K562 (cell line): ENCODE measurements around the gene LATS2. TPM values are rescaled to one million over a fixed set of nuclear protein-coding genes. Genes with fewer than 3 reads are reported as not detected.

Experiments used
- ATAC-seq: fragments of 200-7000 bp; cut with Tn5 transposase; 3 replicates; pipeline ENCODE4 v1.9.1; 2020; ENCODE audit warnings: moderate library complexity
- BruUV-seq: library from RNA; stranded (reverse); fragments of 400-500 nt; replicated peaks from 2 replicates; lab custom pipeline; 2021; lab: Mats Ljungman, UMichigan
- CTCF ChIA-PET: fragments of 300-600 bp; formaldehyde crosslinking; extraction: SDS; loops from one replicate; lab custom pipeline; 2021; ENCODE audit warnings: low intra/inter-chr PET ratio; lab: Yijun Ruan, JAX
- POLR2A ChIA-PET: fragments of 300-600, 350-650 bp; sonication (Branson Sonifier 250); formaldehyde crosslinking; extraction: SDS; loops from one replicate; lab custom pipeline; 2021; ENCODE audit warnings: antibody characterized with exemption, inconsistent platforms; lab: Yijun Ruan, JAX
- DNase-seq, 4 experiments: peaks; one replicate each; pipeline versions ENCODE4 v3.0.0 to v3.0.0-alpha.2; 2011 to 2018; ENCODE audit warnings: low spot score in 3 of 4, mixed read lengths in 3 of 4; ENCODE audit errors: extremely low read depth in 1 of 4
- FAIRE-seq: peaks from 2 replicates; lab custom pipeline; 2011; peaks lifted over from hg19 to GRCh38; lab: Jason Lieb, UNC
- H2AFZ ChIP-seq: 2 replicates; pipeline ENCODE4 v1.6.0; 2011; ENCODE audit warnings: low read depth, low read length, control low read depth, inconsistent platforms
- H3K27ac ChIP-seq: fragments of 200-600 bp; 3 replicates; pipeline ENCODE4 v1.8.0; 2011; ENCODE audit warnings: low read depth, mild to moderate bottlenecking, control low read depth, inconsistent platforms, low read length, moderate library complexity, mixed read lengths; ENCODE audit errors: extremely low read depth
- H3K27me3 ChIP-seq, 2 experiments: fragments of 300-600 bp in 1 of 2; 2 replicates in 1 of 2; 3 replicates in 1 of 2; pipeline versions ENCODE4 v1.6.0 to v1.8.0; 2011; ENCODE audit warnings: inconsistent platforms in 2 of 2, low read length in 2 of 2, mild to moderate bottlenecking in 1 of 2, mixed read lengths in 1 of 2, moderate library complexity in 1 of 2; ENCODE audit not compliant: control insufficient read depth in 2 of 2, insufficient read depth in 2 of 2
- H3K36me3 ChIP-seq: fragments of 300-600 bp; 3 replicates; pipeline ENCODE4 v1.8.0; 2011; ENCODE audit warnings: mild to moderate bottlenecking, low read length, inconsistent platforms; ENCODE audit not compliant: control insufficient read depth, insufficient read depth
- H3K4me1 ChIP-seq, 2 experiments: fragments of 200-600 bp in 1 of 2; replicated peaks in 1 of 2; 2 replicates in 1 of 2; 3 replicates in 1 of 2; pipeline versions ENCODE4 v1.5.1 to v1.8.0; 2011; ENCODE audit warnings: inconsistent platforms in 2 of 2, low read length in 2 of 2, mild to moderate bottlenecking in 1 of 2, mixed read lengths in 1 of 2, moderate library complexity in 1 of 2; ENCODE audit not compliant: control insufficient read depth in 2 of 2, insufficient read depth in 2 of 2
- H3K4me2 ChIP-seq: 2 replicates; pipeline ENCODE4 v1.6.1; 2011; ENCODE audit warnings: low read length, control low read depth, inconsistent platforms, mixed read lengths; ENCODE audit not compliant: insufficient read depth
- H3K4me3 ChIP-seq: fragments of 200-600 bp; sonication (generic), shearing (Covaris generic); 2 replicates; pipeline ENCODE4 v1.5.1; 2016; ENCODE audit warnings: control low read depth, inconsistent platforms
- H3K79me2 ChIP-seq: fragments of 200-600 bp; 3 replicates; pipeline ENCODE4 v1.8.0; 2011; ENCODE audit warnings: low read length, inconsistent platforms; ENCODE audit not compliant: control insufficient read depth, insufficient read depth
- H3K9ac ChIP-seq, 2 experiments: 2 replicates each; pipeline versions ENCODE4 v1.6.0 to v1.6.1; 2011; ENCODE audit warnings: low read depth in 2 of 2, low read length in 2 of 2, control low read depth in 1 of 2, inconsistent platforms in 1 of 2, mild to moderate bottlenecking in 1 of 2, mixed read lengths in 1 of 2; ENCODE audit not compliant: insufficient read depth in 1 of 2
- H3K9me1 ChIP-seq: one replicate; pipeline ENCODE4 v1.6.0; 2011; ENCODE audit warnings: inconsistent platforms, mild to moderate bottlenecking, low read length, moderate library complexity; ENCODE audit not compliant: control insufficient read depth, insufficient read depth
- H3K9me3 ChIP-seq: replicated peaks from 2 replicates; pipeline ENCODE4 v1.5.1; 2011; ENCODE audit warnings: low read depth, low read length, inconsistent platforms; ENCODE audit not compliant: control insufficient read depth, insufficient read depth
- H4K20me1 ChIP-seq: replicated peaks from 2 replicates; pipeline ENCODE4 v1.6.1; 2011; ENCODE audit warnings: low read length, inconsistent platforms, mixed read lengths; ENCODE audit not compliant: control insufficient read depth, insufficient read depth
- CREB5 ChIP-seq: fragments of 250-450 bp; sonication (Bioruptor Pico); IDR thresholded peaks from 2 replicates; pipeline ENCODE4 v1.5.0; 2020; ENCODE audit warnings: mild to moderate bottlenecking
- CSDE1 ChIP-seq, 2 experiments: fragments of 450-650 bp; IDR thresholded peaks; 2 replicates each; pipeline ENCODE4 v1.6.1; 2016; ENCODE audit warnings: mild to moderate bottlenecking in 1 of 2
- ELK3 ChIP-seq: fragments of 450-650 bp; formaldehyde crosslinking; IDR thresholded peaks from 2 replicates; pipeline ENCODE4 v1.4.0; 2020; ENCODE audit warnings: mild to moderate bottlenecking
- GABPB2 ChIP-seq: fragments of 250-450 bp; sonication (Bioruptor Pico); conservative IDR thresholded peaks from 2 replicates; pipeline ENCODE4 v1.5.1; 2021; ENCODE audit warnings: mild to moderate bottlenecking
- HBP1 ChIP-seq: fragments of 450-650 bp; formaldehyde crosslinking; IDR thresholded peaks from 2 replicates; pipeline ENCODE4 v1.4.0; 2022; ENCODE audit warnings: missing genetic modification characterization
- L3MBTL2 ChIP-seq: fragments of 450-650 bp; IDR thresholded peaks from 2 replicates; pipeline ENCODE4 v1.6.1; 2016; ENCODE audit warnings: mild to moderate bottlenecking, moderate library complexity
- MBD2 ChIP-seq: sonication (generic); IDR thresholded peaks from 2 replicates; pipeline ENCODE4 v1.6.1; 2016; ENCODE audit warnings: low read depth, borderline replicate concordance
- MYC ChIP-seq, 2 experiments: fragments of 250-450 bp in 1 of 2; sonication (Bioruptor Pico) in 1 of 2; IDR thresholded peaks; 2 replicates each; pipeline versions ENCODE4 v1.5.1 to v1.6.1; 2012 to 2021; ENCODE audit warnings: low read depth in 2 of 2, borderline replicate concordance in 1 of 2, improper control_type of control experiment in 1 of 2, low read length in 1 of 2, mild to moderate bottlenecking in 1 of 2, moderate library complexity in 1 of 2
- NFXL1 ChIP-seq: fragments of 450-650 bp; formaldehyde crosslinking; IDR thresholded peaks from 2 replicates; pipeline ENCODE4 v1.4.0; 2021; ENCODE audit warnings: mild to moderate bottlenecking
- NR0B1 ChIP-seq: fragments of 450-650 bp; IDR thresholded peaks from one replicate; pipeline ENCODE4 v1.6.1; 2018; ENCODE audit warnings: mild to moderate bottlenecking, moderate library complexity; ENCODE audit not compliant: partially characterized antibody
- RNF2 ChIP-seq: sonication (generic); IDR thresholded peaks from 2 replicates; pipeline ENCODE4 v1.6.1; 2016
- SNRNP70 ChIP-seq: fragments of 200-400 bp; formaldehyde crosslinking; optimal IDR thresholded peaks from 2 replicates; pipeline ENCODE3; 2017; ENCODE audit warnings: low read depth, low read length
- THAP12 ChIP-seq: fragments of 250-450 bp; sonication (Bioruptor Pico); IDR thresholded peaks from 2 replicates; pipeline ENCODE4 v1.9.0; 2021; ENCODE audit warnings: mild to moderate bottlenecking, inconsistent platforms
- YY1 ChIP-seq, 3 experiments: IDR thresholded peaks; 2 replicates each; pipeline ENCODE4 v1.6.1; 2011; ENCODE audit warnings: low read length in 2 of 3, mild to moderate bottlenecking in 2 of 3, moderate library complexity in 2 of 3, borderline replicate concordance in 1 of 3, control low read depth in 1 of 3, low read depth in 1 of 3; ENCODE audit not compliant: insufficient read depth in 3 of 3, insufficient replicate concordance in 2 of 3, control insufficient read depth in 1 of 3, insufficient read length in 1 of 3; ENCODE audit errors: extremely low read depth in 1 of 3
- ZFP36 ChIP-seq: fragments of 150-350 bp; IDR thresholded peaks from 2 replicates; pipeline ENCODE4 v1.6.1; 2018; ENCODE audit warnings: low read length, low read depth; ENCODE audit not compliant: partially characterized antibody
- WGBS: fragments of 100-300 bp; shearing (Covaris generic); methylation state at CpG from one replicate; pipeline ENCODE4 v1.1.6; 2016; ENCODE audit warnings: low coverage, mixed read lengths; ENCODE audit not compliant: insufficient coverage; ENCODE audit errors: missing lambda C conversion rate; 5-methylcytosine and 5-hydroxymethylcytosine counted together
- in situ Hi-C: fragments of 300-500 bp; cut with MboI; formaldehyde crosslinking; loops from 4 replicates; pipeline ENCODE4 v1.15.0; 2018; ENCODE audit warnings: inconsistent platforms, mixed read lengths
- intact Hi-C: fragments of 100-400 bp; cut with micrococcal nuclease; formaldehyde crosslinking; loops from 2 replicates; pipeline ENCODE4 v1.14.2; 2022
- polyA plus RNA-seq, 8 experiments: library from polyadenylated mRNA; depleted of rRNA in 4 of 8; stranded (reverse) in 5 of 8; unstranded in 3 of 8; fragments of >200 nt; fragmentation: Nextera tagmentation in 2 of 8; fragmentation: Illumina TruSeq in 1 of 8; extraction: Ambion mirVana in 2 of 8; extraction: Trizol in 1 of 8; gene quantifications; 2 replicates each; pipeline versions ENCODE4 v1.2.1 to v1.2.3, GENCODE V29; 2011 to 2014; ENCODE audit warnings: inconsistent platforms in 1 of 8, missing spikeins in 1 of 8
- total RNA-seq, 7 experiments: library from RNA; depleted of rRNA in 6 of 7; stranded (reverse); fragments of >200 nt in 6 of 7; fragmentation: Illumina TruSeq in 2 of 7; extraction: Trizol in 2 of 7; gene quantifications; 2 replicates each; pipeline versions ENCODE4 v1.2.1 to v1.2.3, GENCODE V29; 2011 to 2021; ENCODE audit warnings: low replicate concordance in 1 of 7

Gene LATS2
- total and polyA plus RNA-seq, 9 of the 15 experiments (the other 6 are each of a cell fraction or from before 2014, with no cell fraction given): 0.18 to 3.7 (median 0.76) TPM

- Histone ChIP-seq H3K9ac (no peak overlapping the region), H4K20me1 (no peaks in the 10 kb centered on the region), H2AFZ (no peak overlapping the region), H3K9me3 (no peaks in the 10 kb centered on the region), H3K79me2 (no peaks in the 10 kb centered on the region), H3K4me2 (no peak overlapping the region), H3K4me3 (no peak overlapping the region), H3K4me1 (peaks cover 0 to 4% of the 10 kb centered on the region in 2 experiments; a peak in 1 of 5 replicates), H3K36me3 (no peaks in the 10 kb centered on the region), H3K27me3 (peaks cover 11 to 16% of the 10 kb centered on the region in 2 experiments; a peak in 3 of 5 replicates), H3K27ac (no peak overlapping the region), H3K9me1 (no peaks in the 10 kb centered on the region)
- FAIRE-seq: no peak
- DNase-seq: no peak
- ATAC-seq: no peak
- in situ Hi-C loops: no loop called here
- intact Hi-C loops: no loop called here
- ChIA-PET POLR2A (no interaction called here), CTCF (no interaction called here)
- WGBS: 21% methylated on average over 9 of the region's 9 CpGs
- BruUV-seq: no TSS peak
- TF ChIP-seq RNF2 (no peak), MBD2 (no peak), THAP12 (CRISPR knock-in tag) (no peak), GABPB2 (no peak), ELK3 (no peak), ZFP36 (no peak), CSDE1 (IDR thresholded peaks at IDR 0.05) (no peak), YY1 (IDR thresholded peaks at IDR 0.05; ENCODE audit: borderline replicate concordance in 1 of 3, control insufficient read depth in 1 of 3, extremely low read depth in 1 of 3, insufficient read depth in 3 of 3, insufficient read length in 1 of 3, insufficient replicate concordance in 2 of 3, low read depth in 1 of 3, low read length in 2 of 3) (no peak), SNRNP70 (no peak), L3MBTL2 (no peak), HBP1 (no peak), NFXL1 (CRISPR knock-in tag) (no peak), MYC (IDR thresholded peaks at IDR 0.05; ENCODE audit: low read depth, low read length) (no peak), MYC (CRISPR knock-in tag; IDR thresholded peaks at IDR 0.05; ENCODE audit: borderline replicate concordance, low read depth) (no peak), CREB5 (CRISPR knock-in tag) (no peak), NR0B1 (no peak)
These were observed 13.6 kb upstream of the LATS2 start for GRCh38 chr13:21075011-21075378.
